Loucy (cell line): ENCODE measurements around the gene GNAQ.

ENCODE experiments used
- H2AFZ ChIP-seq: fragments of 200-600 bp; sonication (generic); 2 replicates; pipeline ENCODE4 v1.6.0; 2016; ENCODE audit warnings: antibody characterized with exemption, mild to moderate bottlenecking, low read length, moderate library complexity
- H3F3A ChIP-seq: fragments of 200-600 bp; 2 replicates; pipeline ENCODE4 v1.6.0; 2016; ENCODE audit warnings: antibody characterized with exemption, low read depth, mild to moderate bottlenecking
- H3K27me3 ChIP-seq: fragments of 200-600 bp; sonication (generic); 2 replicates; pipeline ENCODE4 v1.6.1; 2014; ENCODE audit warnings: low read length, mild to moderate bottlenecking; ENCODE audit not compliant: insufficient read depth, poor library complexity, severe bottlenecking
- H3K36me3 ChIP-seq: fragments of 200-600 bp; sonication (generic); 2 replicates; pipeline ENCODE4 v1.6.1; 2016; ENCODE audit warnings: low read length; ENCODE audit not compliant: insufficient read depth
- H3K4me1 ChIP-seq: fragments of 200-600 bp; sonication (generic); 2 replicates; pipeline ENCODE4 v1.5.1; 2014; ENCODE audit warnings: low read length, mild to moderate bottlenecking; ENCODE audit not compliant: insufficient read depth, poor library complexity, severe bottlenecking
- H3K4me2 ChIP-seq: fragments of 200-600 bp; sonication (generic); 2 replicates; pipeline ENCODE4 v1.6.0; 2014; ENCODE audit warnings: antibody characterized with exemption, low read length, low read depth, mild to moderate bottlenecking; ENCODE audit not compliant: poor library complexity, severe bottlenecking
- H3K4me3 ChIP-seq: fragments of 200-600 bp; sonication (generic); 2 replicates; pipeline ENCODE4 v1.5.1; 2014; ENCODE audit warnings: low read length, mild to moderate bottlenecking, mixed read lengths; ENCODE audit not compliant: poor library complexity, severe bottlenecking
- H3K79me2 ChIP-seq: fragments of 200-600 bp; sonication (generic); 2 replicates; pipeline ENCODE4 v1.6.1; 2014; ENCODE audit warnings: low read length; ENCODE audit not compliant: insufficient read depth
- H3K9ac ChIP-seq: fragments of 200-600 bp; sonication (generic); 2 replicates; pipeline ENCODE4 v1.6.0; 2014; ENCODE audit warnings: mild to moderate bottlenecking, low read depth, low read length, moderate library complexity; ENCODE audit not compliant: poor library complexity, severe bottlenecking
- H3K9me2 ChIP-seq: fragments of 200-600 bp; sonication (generic); replicated peaks from 2 replicates; pipeline ENCODE4 v1.6.1; 2016; ENCODE audit warnings: low read depth, low read length, mixed read lengths
- H3K9me3 ChIP-seq: fragments of 200-600 bp; sonication (generic); 2 replicates; pipeline ENCODE4 v1.6.1; 2014; ENCODE audit warnings: mild to moderate bottlenecking, antibody characterized with exemption, low read length, low read depth; ENCODE audit not compliant: insufficient read depth
- H4K20me1 ChIP-seq: fragments of 200-600 bp; sonication (generic); 2 replicates; pipeline ENCODE4 v1.6.0; 2014; ENCODE audit warnings: antibody characterized with exemption, low read length, mild to moderate bottlenecking; ENCODE audit not compliant: insufficient read depth, poor library complexity, severe bottlenecking
- CTCF ChIP-seq: fragments of 200-600 bp; sonication (generic); conservative IDR thresholded peaks from 2 replicates; pipeline ENCODE4 v1.5.1; 2014; ENCODE audit warnings: mild to moderate bottlenecking, antibody characterized with exemption, low read length
- EZH2phosphoT487 ChIP-seq: fragments of 200-600 bp; IDR thresholded peaks from 2 replicates; pipeline ENCODE4 v1.6.1; 2018; ENCODE audit warnings: antibody characterized with exemption, mild to moderate bottlenecking, moderate library complexity, borderline replicate concordance

GNAQ gene

GRCh38 chr9:77667151-77667550, 364.5 kb downstream of the GNAQ start:
- Histone ChIP-seq H3K79me2 (no peaks in the 10 kb centered on the region), H3K36me3 (no peaks in the 10 kb centered on the region), H2AFZ (no peak overlapping the region), H3K4me3 (no peak overlapping the region), H3K9me2 (no peaks in the 10 kb centered on the region), H3K4me2 (no peak overlapping the region), H3K9ac (no peak overlapping the region), H3K27me3 (no peaks in the 10 kb centered on the region), H4K20me1 (no peaks in the 10 kb centered on the region), H3K4me1 (no peaks in the 10 kb centered on the region), H3K9me3 (no peaks in the 10 kb centered on the region), H3F3A (no peaks in the 10 kb centered on the region)
- TF ChIP-seq EZH2phosphoT487: no peak
- TF ChIP-seq CTCF: no peak
